Measurements from ENCODE around the gene C16orf95. TPM values are rescaled to one million over a fixed set of nuclear protein-coding genes. Genes with fewer than 3 reads are reported as not detected.

C16orf95 gene
- total and polyA plus RNA-seq, 8 donors: 1.1 to 4.7 (median 2.9) TPM

DNA sequence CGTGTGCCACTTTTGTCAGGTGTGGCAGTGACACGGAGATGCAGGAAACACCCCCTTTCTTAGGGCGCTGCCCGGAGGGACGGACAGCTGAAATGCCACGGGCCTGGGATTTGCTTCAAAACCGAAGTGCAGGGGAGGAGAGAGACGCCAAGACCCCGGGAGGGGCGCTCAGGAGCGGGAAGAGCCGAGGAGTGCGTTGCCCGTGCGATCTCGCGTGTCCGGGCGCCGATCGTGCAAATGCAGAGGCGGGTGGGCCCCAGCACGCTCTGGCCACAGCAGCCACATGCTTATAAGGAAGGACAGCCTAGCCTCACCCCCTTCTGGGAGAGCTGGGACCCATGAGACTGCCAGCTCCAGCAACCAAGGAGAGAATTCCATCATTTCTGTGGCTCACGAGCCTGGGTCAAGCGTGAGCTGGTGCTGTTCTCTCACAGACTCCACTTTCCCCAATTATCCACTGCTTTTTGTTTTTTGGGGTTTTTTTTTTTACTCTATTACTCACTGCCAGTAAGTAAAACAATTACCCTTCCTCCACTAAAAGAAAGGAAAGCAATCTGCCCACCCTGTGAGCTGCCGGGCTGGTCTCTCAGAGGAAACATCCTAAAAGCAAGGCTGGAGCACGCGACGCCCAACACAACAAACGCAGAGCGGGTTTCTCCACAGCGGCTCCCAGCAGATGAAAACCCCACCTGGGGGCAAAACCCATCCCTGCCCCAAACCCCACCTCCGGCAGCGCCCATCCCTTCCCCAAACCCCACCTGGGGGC is 27.2 kb upstream of the C16orf95 start:
- no peak for FAIRE-seq

DNA sequence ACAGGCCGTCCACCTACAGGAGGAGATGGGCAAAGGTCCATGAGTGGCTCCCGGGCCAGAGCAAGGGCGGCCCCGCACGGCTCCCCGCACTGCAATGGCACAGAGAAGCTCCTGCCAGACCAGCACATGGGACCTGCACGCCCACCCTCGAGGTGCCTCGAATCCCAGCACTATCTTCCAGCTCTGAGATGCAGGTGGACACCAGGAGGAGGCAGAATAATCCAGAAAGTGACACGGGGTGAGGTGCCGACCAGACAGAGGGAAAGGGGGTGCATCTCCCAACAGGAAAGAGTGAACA is 26.5 kb upstream of the C16orf95 start:
- H3K36me3 ChIP-seq: peaks cover 0 to 38% (median 9%) of the 10 kb centered on the region in 3 donors
- no peak overlapping the region for H3K27ac ChIP-seq
- DNase-seq: peak in 2 of 6 donors; percentile 2 to 30

More for the DNA sequence above, 27.2 kb upstream of the C16orf95 start:
- Histone ChIP-seq H3K4me3 (no peak overlapping the region), H3K9me3 (no peaks in the 10 kb centered on the region), H3K4me1 (no peaks in the 10 kb centered on the region), H3K27me3 (no peaks in the 10 kb centered on the region), H3K36me3 (peaks cover 0 to 38% (median 9%) of the 10 kb centered on the region in 3 donors), H3K27ac (no peak overlapping the region)
- TF ChIP-seq, protein P1, sequence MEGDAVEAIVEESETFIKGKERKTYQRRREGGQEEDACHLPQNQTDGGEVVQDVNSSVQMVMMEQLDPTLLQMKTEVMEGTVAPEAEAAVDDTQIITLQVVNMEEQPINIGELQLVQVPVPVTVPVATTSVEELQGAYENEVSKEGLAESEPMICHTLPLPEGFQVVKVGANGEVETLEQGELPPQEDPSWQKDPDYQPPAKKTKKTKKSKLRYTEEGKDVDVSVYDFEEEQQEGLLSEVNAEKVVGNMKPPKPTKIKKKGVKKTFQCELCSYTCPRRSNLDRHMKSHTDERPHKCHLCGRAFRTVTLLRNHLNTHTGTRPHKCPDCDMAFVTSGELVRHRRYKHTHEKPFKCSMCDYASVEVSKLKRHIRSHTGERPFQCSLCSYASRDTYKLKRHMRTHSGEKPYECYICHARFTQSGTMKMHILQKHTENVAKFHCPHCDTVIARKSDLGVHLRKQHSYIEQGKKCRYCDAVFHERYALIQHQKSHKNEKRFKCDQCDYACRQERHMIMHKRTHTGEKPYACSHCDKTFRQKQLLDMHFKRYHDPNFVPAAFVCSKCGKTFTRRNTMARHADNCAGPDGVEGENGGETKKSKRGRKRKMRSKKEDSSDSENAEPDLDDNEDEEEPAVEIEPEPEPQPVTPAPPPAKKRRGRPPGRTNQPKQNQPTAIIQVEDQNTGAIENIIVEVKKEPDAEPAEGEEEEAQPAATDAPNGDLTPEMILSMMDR (IDR thresholded peaks at IDR 0.05): no peak
- DNase-seq (no peak), ATAC-seq (no peak)
- WGBS, 2 donors: 88 to 90% methylated on average over 31 to 34 of the region's 34 CpGs
- intact Hi-C loops (cut with DNase I): no loop called here

DNA sequence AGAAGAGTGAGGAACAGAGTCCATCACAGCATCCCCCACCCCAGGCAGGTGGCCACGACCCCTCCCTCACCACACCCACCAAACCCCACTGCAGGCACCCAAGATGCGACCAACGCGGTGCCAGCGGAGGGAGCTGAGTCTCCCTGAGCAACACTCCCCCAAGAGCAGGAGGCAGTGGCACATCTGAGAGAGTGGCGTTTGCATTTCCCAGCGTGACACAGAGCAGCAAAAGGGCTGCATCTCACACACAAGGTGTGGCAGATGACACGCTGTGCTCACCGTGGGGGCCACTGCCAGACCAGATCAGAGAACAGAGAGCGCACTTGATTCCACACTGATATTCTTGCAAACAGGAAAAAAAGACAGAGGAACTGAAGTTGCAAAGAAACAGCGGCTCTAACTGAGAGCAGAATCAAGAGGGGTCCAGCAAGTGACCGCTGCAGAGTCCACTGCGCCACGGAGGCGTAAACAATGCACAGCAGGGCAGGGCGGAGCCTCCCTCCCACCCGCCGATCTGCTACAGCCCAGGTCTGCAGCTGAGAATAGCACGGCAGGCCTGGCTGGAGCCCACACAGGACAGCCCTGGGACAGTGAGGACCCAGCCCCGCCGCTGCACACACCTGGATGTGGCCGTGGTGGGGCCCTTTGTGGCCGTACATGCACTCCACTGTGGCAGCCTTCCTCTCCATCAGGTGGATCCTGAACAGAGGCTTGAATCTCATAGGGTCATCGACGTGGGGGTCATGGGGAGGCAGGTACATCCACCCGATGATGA is 26.0 kb upstream of the C16orf95 start:
- Histone ChIP-seq H3K27ac (no peak overlapping the region), H3K36me3 (peaks cover 0 to 38% (median 9%) of the 10 kb centered on the region in 3 donors), H3K9me3 (no peaks in the 10 kb centered on the region), H3K4me3 (no peak overlapping the region), H3K27me3 (no peaks in the 10 kb centered on the region), H3K4me1 (no peaks in the 10 kb centered on the region)
- TF ChIP-seq, protein P1 (IDR thresholded peaks at IDR 0.05): no peak
- no peak for ATAC-seq
- intact Hi-C loops (cut with DNase I): no loop called here
- WGBS, 2 donors: 85 to 88% methylated on average over 26 of the region's 26 CpGs
- peak in 1 of 6 donors; percentile 39 for DNase-seq
- FAIRE-seq: no peak

More for the DNA sequence above, 26.5 kb upstream of the C16orf95 start:
- TF ChIP-seq, protein P1 (IDR thresholded peaks at IDR 0.05): no peak
- H3K4me3 ChIP-seq: no peak overlapping the region
- no peaks in the 10 kb centered on the region for H3K27me3 ChIP-seq
- ATAC-seq (no peak), FAIRE-seq (no peak)
- no peaks in the 10 kb centered on the region for H3K4me1 ChIP-seq
- no peaks in the 10 kb centered on the region for H3K9me3 ChIP-seq
- WGBS, 2 donors: 84 to 89% methylated on average over 11 of the region's 11 CpGs
- intact Hi-C loops (cut with DNase I): no loop called here

DNA sequence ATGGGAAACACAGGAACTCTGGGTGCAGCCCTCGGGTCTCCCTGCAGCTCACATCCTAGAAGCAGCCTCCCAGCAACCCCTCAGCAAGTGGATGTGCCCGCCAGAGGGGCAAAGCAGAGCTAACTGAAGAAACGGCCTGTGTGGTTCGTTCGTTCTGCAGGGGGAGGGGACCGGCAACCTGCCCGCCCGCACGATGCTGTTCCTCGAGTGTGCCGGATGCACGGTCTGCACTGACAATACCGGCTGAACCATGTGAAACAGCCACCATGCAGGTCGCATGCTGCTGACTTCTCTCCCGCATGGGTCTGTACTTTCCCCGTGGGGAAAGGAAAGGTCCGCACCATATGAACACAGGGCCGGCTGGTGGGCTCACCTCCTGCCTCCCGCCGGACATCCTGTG is 25.3 kb upstream of the C16orf95 start:
- intact Hi-C loops (cut with DNase I): no loop called here
- Histone ChIP-seq H3K4me1 (no peaks in the 10 kb centered on the region), H3K27me3 (no peaks in the 10 kb centered on the region), H3K36me3 (peaks cover 0 to 38% (median 9%) of the 10 kb centered on the region in 3 donors), H3K27ac (no peak overlapping the region), H3K4me3 (no peak overlapping the region), H3K9me3 (no peaks in the 10 kb centered on the region)
- WGBS, 2 donors: 93 to 94% methylated on average over 20 of the region's 20 CpGs
- FAIRE-seq (no peak), DNase-seq (no peak), ATAC-seq (no peak)
- TF ChIP-seq, protein P1 (IDR thresholded peaks at IDR 0.05): no peak

All from pancreas (tissue), 10 donors.